CD14-positive monocyte (primary cell): ENCODE results near the gene CDHR2. TPM values are rescaled to one million over a fixed set of nuclear protein-coding genes. Genes with fewer than 3 reads are reported as not detected.
A peak's percentile ranks its signal among the peaks of the same experiment; 100 is the strongest.

Experiments used
- DNase-seq, 3 donors: peaks; one replicate each; pipeline ENCODE4 v3.0.0-alpha.2; 2011 to 2022
- H2AFZ ChIP-seq: 2 replicates; pipeline ENCODE4 v1.6.0; 2012; ENCODE audit warnings: mild to moderate bottlenecking, low read depth, low read length, inconsistent platforms; ENCODE audit not compliant: insufficient read depth, poor library complexity, severe bottlenecking
- H3K27ac ChIP-seq, 2 donors: 1 replicate in 1 of 2; 2 replicates in 1 of 2; pipeline ENCODE4 v1.5.1; 2012 to 2013; ENCODE audit warnings: low read length in 2 of 2, control low read depth in 1 of 2, inconsistent platforms in 1 of 2, low read depth in 1 of 2, mild to moderate bottlenecking in 1 of 2
- H3K27me3 ChIP-seq, 2 donors: one replicate each; pipeline versions ENCODE4 v1.6.0 to v1.6.1; 2011 to 2013; ENCODE audit warnings: low read length in 2 of 2; ENCODE audit not compliant: control insufficient read depth in 2 of 2, insufficient read depth in 2 of 2
- H3K36me3 ChIP-seq, 2 donors: replicated peaks in 1 of 2; 1 replicate in 1 of 2; 2 replicates in 1 of 2; pipeline versions ENCODE4 v1.5.1 to v1.6.1; 2012 to 2013; ENCODE audit warnings: low read length in 2 of 2, control low read depth in 1 of 2, inconsistent platforms in 1 of 2, mild to moderate bottlenecking in 1 of 2; ENCODE audit not compliant: insufficient read depth in 2 of 2, control insufficient read depth in 1 of 2
- H3K4me1 ChIP-seq, 2 donors: 1 replicate in 1 of 2; 2 replicates in 1 of 2; pipeline versions ENCODE4 v1.5.1 to v1.6.1; 2012 to 2013; ENCODE audit warnings: low read length in 2 of 2, control low read depth in 1 of 2, inconsistent platforms in 1 of 2, mild to moderate bottlenecking in 1 of 2, moderate library complexity in 1 of 2; ENCODE audit not compliant: insufficient read depth in 2 of 2, control insufficient read depth in 1 of 2
- H3K4me2 ChIP-seq: replicated peaks from 2 replicates; pipeline ENCODE3; 2012; ENCODE audit warnings: low read length, moderate library complexity, mild to moderate bottlenecking; ENCODE audit not compliant: poor library complexity, severe bottlenecking; ENCODE audit errors: extremely low read depth
- H3K4me3 ChIP-seq, 3 experiments: fragments of 200-600 bp in 1 of 3; sonication (generic) in 1 of 3; replicated peaks in 1 of 3; 1 replicate in 2 of 3; 2 replicates in 1 of 3; pipeline ENCODE4 v1.5.1; 2011 to 2013; ENCODE audit warnings: low read length in 3 of 3, mild to moderate bottlenecking in 3 of 3, control low read depth in 2 of 3, low read depth in 2 of 3, inconsistent platforms in 1 of 3, moderate library complexity in 1 of 3
- H3K79me2 ChIP-seq: 2 replicates; pipeline ENCODE4 v1.6.0; 2012; ENCODE audit warnings: mild to moderate bottlenecking, control low read depth, inconsistent platforms, low read length, moderate library complexity; ENCODE audit not compliant: insufficient read depth
- H3K9ac ChIP-seq: 2 replicates; pipeline ENCODE4 v1.6.0; 2017; ENCODE audit warnings: low read length, mild to moderate bottlenecking; ENCODE audit not compliant: insufficient read depth, poor library complexity, severe bottlenecking
- H3K9me3 ChIP-seq, 2 donors: replicated peaks in 1 of 2; 1 replicate in 1 of 2; 2 replicates in 1 of 2; pipeline versions ENCODE4 v1.5.1 to v1.6.1; 2012 to 2013; ENCODE audit warnings: low read length in 2 of 2, control low read depth in 1 of 2; ENCODE audit not compliant: control insufficient read depth in 1 of 2, insufficient read depth in 1 of 2
- H4K20me1 ChIP-seq: 2 replicates; pipeline ENCODE4 v1.6.0; 2012; ENCODE audit warnings: mild to moderate bottlenecking, low read length, control low read depth, moderate library complexity; ENCODE audit not compliant: insufficient read depth
- H3K27ac Mint-ChIP-seq, 7 donors: one replicate each; pipeline ENCODE4 v1.8.0; 2020; ENCODE audit warnings: mild to moderate bottlenecking in 7 of 7, mixed read lengths in 7 of 7, moderate library complexity in 6 of 7, inconsistent platforms in 2 of 7
- H3K27me3 Mint-ChIP-seq, 3 donors: one replicate each; pipeline ENCODE4 v1.8.0; 2021 to 2022; ENCODE audit warnings: low read depth in 3 of 3, mild to moderate bottlenecking in 3 of 3, mixed read lengths in 3 of 3, moderate library complexity in 3 of 3, inconsistent platforms in 1 of 3
- H3K36me3 Mint-ChIP-seq, 2 donors: one replicate each; pipeline ENCODE4 v1.8.0; 2020; ENCODE audit warnings: mixed read lengths in 2 of 2, inconsistent platforms in 1 of 2, mild to moderate bottlenecking in 1 of 2
- H3K4me1 Mint-ChIP-seq: one replicate; pipeline ENCODE4 v1.8.0; 2020; ENCODE audit warnings: mild to moderate bottlenecking, mixed read lengths
- H3K4me3 Mint-ChIP-seq, 2 donors: one replicate each; pipeline ENCODE4 v1.8.0; 2020; ENCODE audit warnings: mild to moderate bottlenecking in 2 of 2, mixed read lengths in 2 of 2, moderate library complexity in 1 of 2
- H3K9me3 Mint-ChIP-seq, 7 donors: one replicate each; pipeline ENCODE4 v1.8.0; 2020 to 2022; ENCODE audit warnings: mixed read lengths in 7 of 7, mild to moderate bottlenecking in 6 of 7, moderate library complexity in 6 of 7, inconsistent platforms in 2 of 7
- WGBS: methylation state at CpG from one replicate; pipeline ENCODE4 v1.1.5; 2013; ENCODE audit warnings: missing lambda C conversion rate; ENCODE audit not compliant: insufficient coverage; 5-methylcytosine and 5-hydroxymethylcytosine counted together
- intact Hi-C, 2 donors: fragments of 100-400 bp; cut with micrococcal nuclease; formaldehyde crosslinking; loops; one replicate each; pipeline versions ENCODE4 v1.15.0 to v1.15.1; 2023
- polyA plus RNA-seq, 3 donors: library from polyadenylated mRNA; depleted of rRNA in 1 of 3; unstranded in 2 of 3; stranded (reverse) in 1 of 3; fragments of 300-500 nt in 2 of 3; fragments of >200 nt in 1 of 3; fragmentation: Illumina TruSeq in 2 of 3; gene quantifications; 1 replicate in 2 of 3; 2 replicates in 1 of 3; pipeline ENCODE4 v1.2.3, GENCODE V29; 2012 to 2021
- TF ChIP-seq, protein P1 (sequence below): fragments of 200-600 bp; IDR thresholded peaks from one replicate; pipeline ENCODE4 v1.8.0; 2022; ENCODE audit warnings: antibody characterized with exemption, mild to moderate bottlenecking

The CDHR2 gene
- polyA plus RNA-seq, 3 donors, result 0.12 TPM; not detected in 2

DNA sequence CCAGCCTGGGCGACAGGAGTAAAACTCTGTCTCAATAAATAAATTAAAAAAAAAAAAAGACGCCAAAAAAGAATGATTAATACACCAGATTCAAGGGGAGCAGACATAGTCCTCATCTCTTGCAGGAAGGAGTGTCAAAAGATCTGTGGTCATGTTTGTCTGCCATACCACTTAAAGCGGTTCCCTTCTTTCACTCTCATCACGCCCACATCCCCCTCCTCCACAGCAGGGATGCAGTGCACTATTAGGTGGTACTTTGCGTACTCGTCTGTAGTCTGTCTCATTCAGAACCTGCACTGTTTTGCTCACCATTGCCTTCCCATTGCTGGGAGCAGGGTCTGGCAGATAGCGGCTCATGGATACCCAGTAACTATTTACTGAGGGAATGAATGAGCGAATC, 11.2 kb downstream of the CDHR2 start:
- no peak overlapping the region for H3K4me2 ChIP-seq
- DNase-seq, result no peak

DNA sequence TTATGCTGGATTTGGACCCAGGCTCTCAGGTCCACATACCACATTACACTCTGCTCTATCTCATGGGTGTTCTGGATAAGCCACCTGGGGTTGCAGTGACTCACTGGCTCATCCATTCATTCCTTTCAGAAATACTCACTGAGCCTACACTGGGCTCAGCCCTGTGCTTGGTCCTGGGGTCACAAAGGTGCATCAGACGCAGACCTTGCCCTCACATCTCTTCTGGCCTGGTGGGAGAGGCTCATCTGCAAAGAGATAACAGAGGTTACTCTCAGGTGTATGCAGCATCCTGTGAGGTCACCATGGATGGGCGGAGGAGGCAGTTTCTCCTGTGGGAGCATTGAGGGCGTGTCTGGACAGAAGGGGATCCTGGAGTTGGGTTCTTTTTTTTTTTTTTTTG, 12.1 kb downstream of the CDHR2 start:
- H3K27ac ChIP-seq, result no peak overlapping the region
- Mint-ChIP-seq H3K9me3 (peaks cover 3 to 10% (median 6%) of the 10 kb centered on the region in 7 donors), H3K27me3 (peaks cover 6 to 14% (median 14%) of the 10 kb centered on the region in 3 donors), H3K36me3 (no peaks in the 10 kb centered on the region), H3K4me3 (no peak overlapping the region), H3K27ac (no peak overlapping the region), H3K4me1 (peaks cover 15% of the 10 kb centered on the region)
- peaks cover 0 to 6% of the 10 kb centered on the region in 2 donors for H3K9me3 ChIP-seq
- DNase-seq, result no peak
- H2AFZ ChIP-seq, result no peak overlapping the region
- H4K20me1 ChIP-seq, result no peaks in the 10 kb centered on the region
- H3K27me3 ChIP-seq, result peaks cover 0 to 3% of the 10 kb centered on the region in 2 donors
- H3K79me2 ChIP-seq, result no peaks in the 10 kb centered on the region
- H3K9ac ChIP-seq, result no peak overlapping the region
- no peak overlapping the region for H3K4me2 ChIP-seq
- TF ChIP-seq, protein P1, sequence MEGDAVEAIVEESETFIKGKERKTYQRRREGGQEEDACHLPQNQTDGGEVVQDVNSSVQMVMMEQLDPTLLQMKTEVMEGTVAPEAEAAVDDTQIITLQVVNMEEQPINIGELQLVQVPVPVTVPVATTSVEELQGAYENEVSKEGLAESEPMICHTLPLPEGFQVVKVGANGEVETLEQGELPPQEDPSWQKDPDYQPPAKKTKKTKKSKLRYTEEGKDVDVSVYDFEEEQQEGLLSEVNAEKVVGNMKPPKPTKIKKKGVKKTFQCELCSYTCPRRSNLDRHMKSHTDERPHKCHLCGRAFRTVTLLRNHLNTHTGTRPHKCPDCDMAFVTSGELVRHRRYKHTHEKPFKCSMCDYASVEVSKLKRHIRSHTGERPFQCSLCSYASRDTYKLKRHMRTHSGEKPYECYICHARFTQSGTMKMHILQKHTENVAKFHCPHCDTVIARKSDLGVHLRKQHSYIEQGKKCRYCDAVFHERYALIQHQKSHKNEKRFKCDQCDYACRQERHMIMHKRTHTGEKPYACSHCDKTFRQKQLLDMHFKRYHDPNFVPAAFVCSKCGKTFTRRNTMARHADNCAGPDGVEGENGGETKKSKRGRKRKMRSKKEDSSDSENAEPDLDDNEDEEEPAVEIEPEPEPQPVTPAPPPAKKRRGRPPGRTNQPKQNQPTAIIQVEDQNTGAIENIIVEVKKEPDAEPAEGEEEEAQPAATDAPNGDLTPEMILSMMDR, result no peak
- intact Hi-C loops, result no loop called here
- no peak overlapping the region for H3K4me3 ChIP-seq
- peaks cover 3 to 11% of the 10 kb centered on the region in 2 donors for H3K4me1 ChIP-seq
- H3K36me3 ChIP-seq, result no peaks in the 10 kb centered on the region
- WGBS, result 100% methylated on average over 1 of the region's 3 CpGs

More for the DNA sequence above, 11.2 kb downstream of the CDHR2 start:
- no peak overlapping the region for H3K4me3 ChIP-seq
- H3K4me1 Mint-ChIP-seq, result peaks cover 23% of the 10 kb centered on the region
- peaks cover 0 to 3% of the 10 kb centered on the region in 2 donors for H3K27me3 ChIP-seq
- H3K79me2 ChIP-seq, result no peaks in the 10 kb centered on the region
- TF ChIP-seq, protein P1, result no peak
- intact Hi-C loops, result no loop called here
- H2AFZ ChIP-seq, result no peak overlapping the region
- H3K4me3 Mint-ChIP-seq, result no peak overlapping the region
- H3K9ac ChIP-seq, result no peak overlapping the region
- H3K27ac Mint-ChIP-seq, result peak overlapping the region in 1 of 7 donors; percentile 23
- H3K36me3 Mint-ChIP-seq, result no peaks in the 10 kb centered on the region
- peaks cover 3 to 10% (median 6%) of the 10 kb centered on the region in 7 donors for H3K9me3 Mint-ChIP-seq
- whole genome bisulfite sequencing, result 49% methylated on average over 5 of the region's 8 CpGs
- H3K27me3 Mint-ChIP-seq, result peaks cover 7 to 15% (median 14%) of the 10 kb centered on the region in 3 donors
- H3K4me1 ChIP-seq, result peaks cover 12 to 20% of the 10 kb centered on the region in 2 donors
- no peaks in the 10 kb centered on the region for H4K20me1 ChIP-seq
- H3K27ac ChIP-seq, result no peak overlapping the region
- H3K9me3 ChIP-seq, result peaks cover 0 to 6% of the 10 kb centered on the region in 2 donors
- H3K36me3 ChIP-seq, result no peaks in the 10 kb centered on the region
